HG03066 (cell line): Measurements from ENCODE around the gene XYLT1.

ENCODE experiments used
- ATAC-seq: cut with Tn5 transposase; IDR thresholded peaks from one replicate; pipeline ENCODE4 v1.9.1; 2021; ENCODE audit warnings: low read depth; ENCODE audit not compliant: unreplicated experiment

Gene XYLT1

GRCh38 chr16:17270111-17270510 lies 200.6 kb downstream of the XYLT1 start:
- no peak for ATAC-seq

DNA sequence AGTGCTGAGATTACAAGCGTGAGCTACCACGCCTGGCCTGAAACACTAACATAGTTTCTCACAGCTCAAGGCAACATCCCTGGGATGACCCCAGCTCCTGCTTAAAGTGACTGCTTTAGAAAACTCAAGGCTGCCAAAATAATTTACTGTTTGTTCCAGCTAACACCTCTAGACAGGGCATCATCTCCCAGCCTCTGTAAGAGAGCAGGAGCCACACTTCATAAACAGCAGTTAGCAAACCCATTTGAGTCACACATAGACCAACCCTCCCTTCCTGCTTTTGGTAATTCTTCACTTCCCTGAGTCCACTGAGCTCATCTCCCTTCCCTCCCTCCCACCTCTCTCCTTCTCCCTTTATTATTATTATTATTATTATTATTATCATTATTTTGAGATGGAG lies 201.3 kb downstream of the XYLT1 start:
- no peak for ATAC-seq

DNA sequence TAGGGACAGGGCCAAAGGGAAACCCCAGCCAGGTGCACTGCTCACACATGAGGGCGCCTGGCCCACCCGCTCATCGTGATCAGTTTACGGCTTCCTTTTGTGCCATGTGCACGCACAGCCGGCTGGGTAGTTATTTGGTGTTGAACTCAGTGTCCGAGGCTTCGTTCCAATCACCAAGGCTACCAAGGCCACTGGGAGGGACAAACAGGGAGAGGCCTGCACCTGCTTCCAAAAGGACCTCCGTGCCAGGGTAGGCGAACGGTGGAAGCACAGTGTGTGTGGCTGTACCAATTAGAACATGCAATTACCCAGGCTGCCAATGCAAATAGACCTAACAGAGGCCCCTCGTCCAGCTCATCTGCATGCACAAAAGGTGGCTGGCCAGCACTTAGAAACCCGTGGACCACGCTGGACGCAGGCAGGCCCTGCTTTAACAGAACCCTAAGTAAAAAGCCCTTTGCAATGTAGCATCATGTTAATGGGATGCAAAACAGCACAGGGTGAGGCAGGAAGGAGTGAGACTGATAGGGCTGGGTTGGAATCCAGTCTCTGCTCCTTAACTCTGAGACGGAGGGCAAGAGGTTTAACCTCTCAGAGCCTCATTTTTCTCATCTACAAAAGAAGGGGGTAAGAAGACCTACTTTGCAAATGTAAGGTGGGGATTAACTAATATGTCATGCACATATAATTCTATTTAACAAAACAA lies 204.0 kb downstream of the XYLT1 start:
- no peak for ATAC-seq

DNA sequence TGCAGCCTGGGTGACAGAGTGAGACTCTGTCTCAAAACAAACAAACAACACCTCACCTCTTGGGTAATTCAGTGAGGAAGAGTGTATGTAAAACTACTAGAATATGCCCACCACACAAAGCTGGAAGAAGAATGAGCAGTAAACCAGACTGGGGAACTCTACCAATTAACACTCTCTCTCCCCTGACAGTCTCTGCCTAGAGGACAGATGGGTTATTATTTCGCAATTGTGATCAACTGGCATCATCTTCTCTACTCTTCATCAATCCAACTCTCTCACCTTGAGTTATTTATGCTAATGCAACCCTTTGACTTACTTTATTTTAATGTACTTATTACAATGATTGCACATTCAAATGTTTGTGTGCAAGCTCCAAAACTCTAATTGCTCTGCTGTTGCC lies 205.6 kb downstream of the XYLT1 start:
- no peak for ATAC-seq

DNA sequence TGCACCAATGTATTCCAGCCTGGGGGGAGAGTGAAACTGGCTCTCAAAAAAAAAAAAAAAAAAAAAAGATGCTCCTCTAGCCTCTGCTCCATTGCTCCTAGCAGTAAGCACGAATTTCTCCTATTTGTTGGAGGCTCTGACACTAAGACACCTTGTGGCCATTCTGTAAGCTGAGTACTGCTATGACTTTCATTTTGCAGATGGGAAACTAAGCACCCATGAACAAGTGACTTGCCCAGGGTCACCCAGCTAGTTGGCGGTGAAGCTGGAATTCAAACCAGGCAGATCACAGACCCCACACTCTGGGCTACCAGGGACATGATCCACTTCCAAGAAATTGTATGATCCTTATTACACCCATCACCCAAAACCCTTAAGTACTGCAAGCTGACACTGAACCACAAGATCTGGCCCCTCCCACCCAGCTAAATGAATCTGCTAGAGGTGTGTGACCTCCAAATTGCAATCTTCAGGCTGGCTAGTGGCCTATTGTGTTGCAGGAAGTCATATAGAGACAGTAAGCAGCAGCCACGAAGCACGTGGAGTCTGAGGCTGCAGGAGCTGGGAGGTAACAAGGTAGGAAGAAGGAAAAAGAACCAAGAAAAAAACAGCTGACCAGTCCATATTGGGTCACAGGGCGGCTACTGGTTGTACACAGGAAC lies 209.4 kb downstream of the XYLT1 start:
- no peak for ATAC-seq

GRCh38 chr16:17260276-17260849 lies 210.4 kb downstream of the XYLT1 start:
- no peak for ATAC-seq

GRCh38 chr16:17259751-17260270 lies 210.9 kb downstream of the XYLT1 start:
- ATAC-seq = no peak

DNA sequence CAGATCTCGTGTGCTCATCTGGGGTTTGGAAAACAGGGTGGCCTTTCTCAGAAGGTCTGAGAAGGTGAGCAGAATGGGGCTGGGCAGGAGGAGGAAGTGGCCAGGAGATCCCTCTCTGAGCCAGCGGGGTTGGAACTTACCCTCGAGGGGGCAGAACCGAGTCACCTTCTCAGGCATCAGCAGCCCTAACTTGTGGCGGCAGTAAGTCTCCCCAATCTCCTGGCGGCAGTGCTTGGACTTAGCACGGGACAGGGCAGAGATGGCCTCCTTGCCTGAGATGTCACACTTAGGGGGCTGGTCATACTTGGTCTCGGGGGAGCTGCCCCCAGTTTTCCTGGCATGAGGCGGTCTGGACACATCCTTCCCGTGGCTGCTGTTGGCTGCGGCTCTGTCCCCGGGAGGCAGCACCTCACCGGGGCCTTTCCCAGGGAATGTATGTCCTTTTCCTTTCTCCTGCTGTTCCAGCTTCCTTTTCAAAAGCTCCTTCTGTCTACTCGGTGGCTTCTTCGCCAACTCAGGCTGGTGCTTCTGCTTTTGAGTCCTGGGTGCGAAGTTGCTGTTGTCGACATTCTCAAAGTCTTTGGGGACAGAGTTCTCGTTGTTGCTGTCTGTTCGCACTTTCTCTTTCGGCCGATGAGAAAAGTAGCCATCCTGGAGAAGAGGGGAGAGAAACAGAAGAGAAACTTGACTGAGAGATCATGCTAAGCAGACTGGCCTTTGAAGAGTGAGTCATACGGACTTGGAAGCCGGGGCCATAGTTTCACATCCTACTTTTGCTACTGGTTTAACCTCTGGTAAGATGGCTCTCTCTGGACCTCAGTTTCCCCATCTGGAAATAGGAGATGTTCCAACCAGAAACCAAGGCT lies 211.7 kb downstream of the XYLT1 start:
- ATAC-seq = peak; percentile 93

DNA sequence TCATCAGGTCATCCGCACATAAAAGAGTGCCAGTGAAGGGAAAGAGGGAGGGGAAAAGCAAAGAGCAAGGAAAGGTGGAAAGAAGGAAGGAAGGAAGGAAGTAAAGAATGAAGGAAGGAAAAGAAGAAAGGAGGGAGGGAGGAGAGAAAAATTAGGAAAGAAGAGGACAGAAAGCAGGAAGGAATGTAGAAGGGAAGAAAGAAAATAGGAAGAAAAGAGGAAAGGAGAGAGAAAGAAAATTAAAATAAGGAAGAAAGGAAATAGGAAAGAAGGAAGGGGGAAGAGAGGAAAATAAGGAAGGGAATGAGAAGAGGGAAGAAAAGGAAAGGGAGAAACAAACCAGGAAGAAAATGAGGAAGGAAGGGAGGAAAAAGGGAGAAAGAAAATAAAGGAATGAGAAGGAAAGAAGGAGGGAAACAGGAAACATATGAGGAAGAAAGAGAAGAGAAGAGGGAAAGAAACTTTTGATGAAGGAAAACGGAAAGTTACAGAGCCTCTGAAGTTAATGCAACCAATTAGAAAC lies 212.6 kb downstream of the XYLT1 start:
- ATAC-seq = no peak

- ATAC-seq = no peak
Measured at GRCh38 chr16:17257426-17258023, 213.2 kb downstream of the XYLT1 start.

DNA sequence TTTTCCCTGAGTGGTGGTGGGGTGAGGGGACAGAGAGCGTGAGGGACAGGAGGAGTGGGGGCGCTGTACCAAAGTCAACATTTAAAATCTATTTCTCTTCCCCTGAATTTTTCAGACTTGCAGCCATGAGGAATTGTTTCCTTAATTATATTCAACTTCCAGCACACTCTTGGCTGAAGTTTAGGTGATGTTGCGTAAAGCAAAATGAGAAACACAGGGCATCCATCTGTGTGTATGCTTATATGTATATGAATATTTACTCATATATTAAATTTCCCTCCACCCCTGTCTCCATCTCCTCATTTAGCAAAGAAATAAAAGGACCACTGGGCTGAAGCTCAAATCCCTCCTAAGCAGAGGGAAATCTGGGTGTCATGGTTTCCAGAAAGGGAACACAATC lies 218.1 kb downstream of the XYLT1 start:
- ATAC-seq = no peak

GRCh38 chr16:17252064-17252463 lies 218.7 kb downstream of the XYLT1 start:
- no peak for ATAC-seq

DNA sequence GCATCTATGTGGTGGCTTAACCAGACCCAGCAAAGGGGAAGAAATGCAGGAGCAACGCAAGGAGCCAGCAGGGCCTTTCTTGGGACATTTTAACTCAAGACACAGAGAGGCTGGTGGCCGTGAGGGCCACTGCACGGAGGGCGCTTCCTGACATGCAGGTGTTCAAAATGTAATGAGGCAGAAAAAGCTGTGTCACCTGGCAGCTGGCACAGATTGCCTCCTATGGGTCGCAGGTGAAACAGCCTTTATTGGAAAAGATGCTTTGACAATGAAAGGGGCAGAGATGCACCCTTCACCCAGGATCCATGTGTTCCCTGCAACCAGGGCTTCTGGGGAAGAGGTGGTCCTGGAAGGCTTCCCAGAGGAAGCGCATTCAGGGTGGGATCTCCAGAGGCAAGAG lies 219.3 kb downstream of the XYLT1 start:
- ATAC-seq = no peak

DNA sequence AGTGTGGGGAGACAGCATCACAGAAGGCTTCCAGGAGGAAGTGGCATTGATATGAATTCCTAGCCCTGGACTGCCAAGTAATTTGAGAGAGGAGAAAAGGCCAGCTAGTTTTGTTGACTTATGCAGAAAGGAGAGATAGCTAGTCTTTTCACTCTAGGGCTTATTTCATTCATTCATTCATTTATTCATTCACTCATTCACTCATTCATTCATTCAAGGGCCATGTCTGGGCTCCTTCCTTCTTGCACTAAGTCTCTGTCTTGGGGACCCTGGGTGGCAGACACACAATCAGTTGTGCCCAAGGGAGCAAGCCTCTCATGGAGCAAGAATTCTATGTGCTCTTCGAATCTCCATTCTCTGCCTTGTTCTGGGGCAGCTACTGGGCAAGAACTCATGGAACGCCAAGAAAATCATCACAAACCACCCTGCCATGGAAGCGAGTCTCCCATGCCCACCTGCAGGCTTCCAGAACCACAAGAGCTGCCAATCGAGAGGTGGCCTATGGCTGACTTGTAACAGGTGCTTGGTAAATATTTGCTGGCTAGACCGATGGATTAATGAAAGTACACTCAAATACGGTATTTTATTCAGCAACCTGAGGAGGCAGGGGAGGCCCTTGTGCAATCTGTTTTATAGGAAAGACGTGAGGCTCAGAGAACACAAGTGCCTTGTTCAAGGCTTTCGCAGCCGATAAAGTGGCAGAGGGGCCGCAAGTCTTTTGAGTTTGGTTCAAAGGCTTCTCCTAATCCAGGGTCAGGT lies 223.6 kb downstream of the XYLT1 start:
- ATAC-seq = no peak

DNA sequence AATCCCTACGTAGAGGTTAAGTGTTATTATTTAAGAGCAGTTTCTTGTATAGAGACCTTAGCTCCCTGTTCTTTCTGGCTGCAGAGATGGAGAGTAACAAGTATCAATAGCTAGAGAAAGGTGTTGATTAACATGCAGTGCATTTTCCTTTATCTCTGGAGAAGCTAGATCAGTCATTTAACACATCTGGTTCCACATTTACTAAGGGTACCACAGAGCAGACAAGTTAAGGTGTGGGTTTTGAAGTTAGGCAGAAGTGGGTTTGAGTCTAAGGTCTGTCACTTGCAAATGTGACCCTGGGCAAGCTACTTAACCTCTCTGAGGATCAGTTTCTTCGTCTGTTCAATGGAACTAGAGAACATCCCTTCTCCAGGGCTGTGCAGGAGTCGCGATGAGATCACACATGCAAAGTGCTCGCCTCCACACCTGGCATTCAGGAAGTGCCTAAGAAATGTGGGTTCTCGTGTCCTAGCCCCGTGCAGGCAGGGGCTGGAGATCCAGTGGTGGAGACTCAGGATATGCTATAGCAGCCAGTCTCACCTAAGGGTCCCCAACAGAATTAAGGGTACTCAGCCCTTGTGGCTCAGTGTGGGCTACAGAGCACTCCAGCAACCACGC lies 224.4 kb downstream of the XYLT1 start:
- ATAC-seq = no peak

GRCh38 chr16:17245776-17246175 lies 225.0 kb downstream of the XYLT1 start:
- ATAC-seq = no peak

- ATAC-seq = no peak
Measured at GRCh38 chr16:17244872-17245551, 225.7 kb downstream of the XYLT1 start.

GRCh38 chr16:17241264-17241835 lies 229.4 kb downstream of the XYLT1 start:
- no peak for ATAC-seq
